ENCODE data around the gene LY6G6C.

DNA sequence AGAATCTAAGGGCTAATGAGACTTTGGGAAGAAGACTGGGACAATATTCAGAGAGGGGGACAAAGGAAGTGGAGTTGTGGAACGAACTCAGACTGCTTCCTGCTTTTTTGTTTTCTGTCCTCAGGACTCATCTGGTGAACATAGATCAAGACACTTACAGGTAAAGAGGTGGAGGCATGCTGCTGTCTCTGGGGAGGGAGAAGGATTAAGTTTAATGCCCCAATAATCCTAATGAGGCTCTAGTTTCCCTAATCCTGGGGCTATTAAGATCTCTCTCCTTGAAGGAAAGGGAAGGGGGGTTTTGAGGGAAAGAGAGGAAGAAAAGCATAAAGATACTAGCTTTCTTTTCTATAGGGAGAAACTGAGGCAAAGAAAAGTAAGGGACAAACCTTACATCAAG lies 22.9 kb upstream of the LY6G6C start:
- no peak for TF ChIP-seq CTCF (IDR thresholded peaks at IDR 0.05)
- TF ChIP-seq EP300 (IDR thresholded peaks at IDR 0.05): no peak

Data from sigmoid colon (tissue), 4 donors.